DOHH2 (cell line): ENCODE data around the gene HJV.

Experiments
- H3F3A ChIP-seq: fragments of 200-600 bp; sonication (generic), shearing (Covaris generic); 2 replicates; pipeline ENCODE4 v1.6.0; 2016; ENCODE audit warnings: antibody characterized with exemption, mild to moderate bottlenecking; ENCODE audit not compliant: control insufficient read depth, insufficient read depth
- H3K27ac ChIP-seq: fragments of 200-600 bp; sonication (generic); 2 replicates; pipeline ENCODE4 v1.5.1; 2014; ENCODE audit warnings: low read depth, mild to moderate bottlenecking, low read length, moderate library complexity
- H3K27me3 ChIP-seq: fragments of 200-600 bp; sonication (generic); 2 replicates; pipeline ENCODE4 v1.6.1; 2014; ENCODE audit warnings: mild to moderate bottlenecking, low read length, mixed read lengths; ENCODE audit not compliant: control insufficient read depth
- H3K36me3 ChIP-seq: fragments of 200-600 bp; sonication (generic); 2 replicates; pipeline ENCODE4 v1.6.1; 2014; ENCODE audit warnings: mild to moderate bottlenecking, low read length, moderate library complexity, mixed read lengths; ENCODE audit not compliant: control insufficient read depth
- H3K4me1 ChIP-seq: fragments of 200-600 bp; sonication (generic); 2 replicates; pipeline ENCODE4 v1.6.1; 2014; ENCODE audit warnings: mild to moderate bottlenecking, low read length, mixed read lengths; ENCODE audit not compliant: control insufficient read depth
- H3K4me2 ChIP-seq: fragments of 200-600 bp; sonication (generic); 2 replicates; pipeline ENCODE4 v1.6.0; 2014; ENCODE audit warnings: mild to moderate bottlenecking, low read length, moderate library complexity
- H3K4me3 ChIP-seq: fragments of 200-600 bp; sonication (generic); 2 replicates; pipeline ENCODE4 v1.5.1; 2014; ENCODE audit warnings: mild to moderate bottlenecking, low read length, mixed read lengths
- H3K79me2 ChIP-seq: fragments of 200-600 bp; sonication (generic); 2 replicates; pipeline ENCODE4 v1.6.1; 2014; ENCODE audit warnings: mild to moderate bottlenecking, low read length, mixed read lengths; ENCODE audit not compliant: control insufficient read depth
- H3K9me2 ChIP-seq: fragments of 200-600 bp; sonication (generic); replicated peaks from 2 replicates; pipeline ENCODE4 v1.6.1; 2014; ENCODE audit warnings: mild to moderate bottlenecking, low read length, mixed read lengths; ENCODE audit not compliant: control insufficient read depth
- H3K9me3 ChIP-seq: fragments of 200-600 bp; sonication (generic); 2 replicates; pipeline ENCODE4 v1.6.1; 2014; ENCODE audit warnings: antibody characterized with exemption, low read length, mixed read lengths; ENCODE audit not compliant: control insufficient read depth, insufficient read depth
- H4K20me1 ChIP-seq: fragments of 200-600 bp; sonication (generic); 2 replicates; pipeline ENCODE4 v1.6.0; 2014; ENCODE audit warnings: low read depth, mild to moderate bottlenecking, antibody characterized with exemption, low read length, moderate library complexity; ENCODE audit not compliant: control insufficient read depth, insufficient read depth
- CTCF ChIP-seq: fragments of 200-600 bp; sonication (generic); IDR thresholded peaks from one replicate; pipeline ENCODE4 v1.5.1; 2014; ENCODE audit warnings: antibody characterized with exemption, mild to moderate bottlenecking, low read depth, low read length; ENCODE audit not compliant: poor library complexity, severe bottlenecking
- EZH2phosphoT487 ChIP-seq: fragments of 200-600 bp; sonication (generic); IDR thresholded peaks from 2 replicates; pipeline ENCODE4 v1.6.1; 2017; ENCODE audit warnings: borderline replicate concordance, mild to moderate bottlenecking, antibody characterized with exemption, low read length, moderate library complexity, mixed read lengths

HJV gene

GRCh38 chr1:145983206-145983675 lies 38.3 kb downstream of the HJV start:
- Histone ChIP-seq H3K79me2 (no peaks in the 10 kb centered on the region), H3K27ac (no peak overlapping the region), H3K9me3 (no peaks in the 10 kb centered on the region), H3K4me2 (no peak overlapping the region), H3K4me1 (peaks cover 69% of the 10 kb centered on the region), H3K27me3 (no peaks in the 10 kb centered on the region), H4K20me1 (no peaks in the 10 kb centered on the region), H3K9me2 (no peaks in the 10 kb centered on the region), H3K36me3 (peaks cover 13% of the 10 kb centered on the region), H3K4me3 (no peak overlapping the region), H3F3A (peaks cover 23% of the 10 kb centered on the region)
- TF ChIP-seq EZH2phosphoT487 (no peak), CTCF (no peak)

GRCh38 chr1:145982010-145982723 lies 39.4 kb downstream of the HJV start:
- Histone ChIP-seq H4K20me1 (no peaks in the 10 kb centered on the region), H3K9me2 (no peaks in the 10 kb centered on the region), H3K36me3 (peaks cover 19% of the 10 kb centered on the region), H3K4me3 (no peak overlapping the region), H3K4me1 (peaks cover 72% of the 10 kb centered on the region), H3K79me2 (no peaks in the 10 kb centered on the region), H3F3A (peaks cover 28% of the 10 kb centered on the region), H3K27ac (no peak overlapping the region), H3K27me3 (no peaks in the 10 kb centered on the region), H3K9me3 (no peaks in the 10 kb centered on the region), H3K4me2 (no peak overlapping the region)
- TF ChIP-seq CTCF: no peak
- no peak for TF ChIP-seq EZH2phosphoT487

GRCh38 chr1:145980457-145980994 lies 41.0 kb downstream of the HJV start:
- Histone ChIP-seq H4K20me1 (no peaks in the 10 kb centered on the region), H3K27me3 (no peaks in the 10 kb centered on the region), H3K9me3 (no peaks in the 10 kb centered on the region), H3K36me3 (peaks cover 19% of the 10 kb centered on the region), H3K4me2 (peak overlapping the region; percentile 79), H3K27ac (peak overlapping the region; percentile 93), H3K9me2 (no peaks in the 10 kb centered on the region), H3K4me3 (peak overlapping the region; percentile 65), H3K4me1 (peaks cover 73% of the 10 kb centered on the region), H3K79me2 (no peaks in the 10 kb centered on the region), H3F3A (peaks cover 26% of the 10 kb centered on the region)
- no peak for TF ChIP-seq EZH2phosphoT487
- TF ChIP-seq CTCF: no peak
